ENCODE results near the gene ZNF362.

The ZNF362 gene

DNA sequence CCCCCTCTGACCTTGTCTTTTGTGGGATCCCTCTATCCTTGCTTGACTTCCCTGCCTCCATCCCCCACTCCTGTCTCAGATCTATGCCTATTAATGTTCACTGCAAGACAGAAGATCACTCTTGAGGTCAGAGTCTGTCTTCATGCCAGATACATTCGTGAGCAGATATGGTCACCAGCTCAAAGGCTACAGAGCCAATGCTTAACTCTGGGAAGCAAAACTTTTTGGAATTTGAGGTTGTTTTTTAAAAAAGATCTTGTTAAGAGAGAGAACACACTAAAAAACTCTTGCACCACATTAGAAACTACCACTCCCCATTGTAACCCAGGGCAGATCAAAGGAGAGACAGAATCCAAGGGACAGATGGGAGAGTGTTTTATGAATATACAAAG is 81.8 kb downstream of the ZNF362 start:
- H3K4me1 ChIP-seq (ENCODE audit: control insufficient read depth, low read length) = peaks cover 41% of the 10 kb centered on the region
- H3K27me3 ChIP-seq (ENCODE audit: control insufficient read depth, low read length) = no peaks in the 10 kb centered on the region
- peaks cover 40% of the 10 kb centered on the region for H4K20me1 ChIP-seq (ENCODE audit: control insufficient read depth, insufficient read depth, low read depth, low read length)
- no peak overlapping the region for H3K27ac ChIP-seq (ENCODE audit: low read depth, low read length)
- H3K4me3 ChIP-seq (ENCODE audit: low read length) = no peak overlapping the region
- peaks cover 95% of the 10 kb centered on the region for H3K79me2 ChIP-seq (ENCODE audit: control insufficient read depth, low read length)
- H3F3A ChIP-seq (ENCODE audit: control insufficient read depth, insufficient read depth) = no peaks in the 10 kb centered on the region
- H3K9me3 ChIP-seq (ENCODE audit: control insufficient read depth, insufficient read depth, low read length) = no peaks in the 10 kb centered on the region
- no peak overlapping the region for H3K4me2 ChIP-seq (ENCODE audit: low read length)
- H3K36me3 ChIP-seq (ENCODE audit: control insufficient read depth, low read length) = peaks cover 52% of the 10 kb centered on the region
- no peaks in the 10 kb centered on the region for H3K9me2 ChIP-seq (replicated peaks; ENCODE audit: control insufficient read depth, low read length)
- TF ChIP-seq EZH2phosphoT487 (IDR thresholded peaks at IDR 0.05; ENCODE audit: borderline replicate concordance, low read length) = no peak
- TF ChIP-seq, protein P1, sequence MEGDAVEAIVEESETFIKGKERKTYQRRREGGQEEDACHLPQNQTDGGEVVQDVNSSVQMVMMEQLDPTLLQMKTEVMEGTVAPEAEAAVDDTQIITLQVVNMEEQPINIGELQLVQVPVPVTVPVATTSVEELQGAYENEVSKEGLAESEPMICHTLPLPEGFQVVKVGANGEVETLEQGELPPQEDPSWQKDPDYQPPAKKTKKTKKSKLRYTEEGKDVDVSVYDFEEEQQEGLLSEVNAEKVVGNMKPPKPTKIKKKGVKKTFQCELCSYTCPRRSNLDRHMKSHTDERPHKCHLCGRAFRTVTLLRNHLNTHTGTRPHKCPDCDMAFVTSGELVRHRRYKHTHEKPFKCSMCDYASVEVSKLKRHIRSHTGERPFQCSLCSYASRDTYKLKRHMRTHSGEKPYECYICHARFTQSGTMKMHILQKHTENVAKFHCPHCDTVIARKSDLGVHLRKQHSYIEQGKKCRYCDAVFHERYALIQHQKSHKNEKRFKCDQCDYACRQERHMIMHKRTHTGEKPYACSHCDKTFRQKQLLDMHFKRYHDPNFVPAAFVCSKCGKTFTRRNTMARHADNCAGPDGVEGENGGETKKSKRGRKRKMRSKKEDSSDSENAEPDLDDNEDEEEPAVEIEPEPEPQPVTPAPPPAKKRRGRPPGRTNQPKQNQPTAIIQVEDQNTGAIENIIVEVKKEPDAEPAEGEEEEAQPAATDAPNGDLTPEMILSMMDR (IDR thresholded peaks at IDR 0.05; ENCODE audit: low read depth, low read length, poor library complexity, severe bottlenecking) = no peak

- H3K4me1 ChIP-seq (ENCODE audit: control insufficient read depth, low read length) = peaks cover 47% of the 10 kb centered on the region
- H3K27me3 ChIP-seq (ENCODE audit: control insufficient read depth, low read length) = no peaks in the 10 kb centered on the region
- H3K27ac ChIP-seq (ENCODE audit: low read depth, low read length) = no peak overlapping the region
- H4K20me1 ChIP-seq (ENCODE audit: control insufficient read depth, insufficient read depth, low read depth, low read length) = peaks cover 36% of the 10 kb centered on the region
- no peak overlapping the region for H3K4me2 ChIP-seq (ENCODE audit: low read length)
- H3K9me2 ChIP-seq (replicated peaks; ENCODE audit: control insufficient read depth, low read length) = no peaks in the 10 kb centered on the region
- no peak overlapping the region for H3K4me3 ChIP-seq (ENCODE audit: low read length)
- peaks cover 95% of the 10 kb centered on the region for H3K79me2 ChIP-seq (ENCODE audit: control insufficient read depth, low read length)
- H3F3A ChIP-seq (ENCODE audit: control insufficient read depth, insufficient read depth) = no peaks in the 10 kb centered on the region
- no peaks in the 10 kb centered on the region for H3K9me3 ChIP-seq (ENCODE audit: control insufficient read depth, insufficient read depth, low read length)
- TF ChIP-seq EZH2phosphoT487 (IDR thresholded peaks at IDR 0.05; ENCODE audit: borderline replicate concordance, low read length) = no peak
- TF ChIP-seq, protein P1 (IDR thresholded peaks at IDR 0.05; ENCODE audit: low read depth, low read length, poor library complexity, severe bottlenecking) = no peak
- H3K36me3 ChIP-seq (ENCODE audit: control insufficient read depth, low read length) = peaks cover 49% of the 10 kb centered on the region
Measured at GRCh38 chr1:33338440-33339211, 82.3 kb downstream of the ZNF362 start.

- Histone ChIP-seq H3K27ac (ENCODE audit: low read depth, low read length) (no peak overlapping the region), H3K9me3 (ENCODE audit: control insufficient read depth, insufficient read depth, low read length) (no peaks in the 10 kb centered on the region), H3K4me2 (ENCODE audit: low read length) (no peak overlapping the region), H4K20me1 (ENCODE audit: control insufficient read depth, insufficient read depth, low read depth, low read length) (peaks cover 36% of the 10 kb centered on the region), H3K79me2 (ENCODE audit: control insufficient read depth, low read length) (peaks cover 95% of the 10 kb centered on the region), H3K27me3 (ENCODE audit: control insufficient read depth, low read length) (no peaks in the 10 kb centered on the region), H3F3A (ENCODE audit: control insufficient read depth, insufficient read depth) (no peaks in the 10 kb centered on the region), H3K4me1 (ENCODE audit: control insufficient read depth, low read length) (peaks cover 55% of the 10 kb centered on the region), H3K9me2 (replicated peaks; ENCODE audit: control insufficient read depth, low read length) (no peaks in the 10 kb centered on the region), H3K36me3 (ENCODE audit: control insufficient read depth, low read length) (peaks cover 47% of the 10 kb centered on the region), H3K4me3 (ENCODE audit: low read length) (no peak overlapping the region)
- TF ChIP-seq EZH2phosphoT487 (IDR thresholded peaks at IDR 0.05; ENCODE audit: borderline replicate concordance, low read length) = no peak
- TF ChIP-seq, protein P1 (IDR thresholded peaks at IDR 0.05; ENCODE audit: low read depth, low read length, poor library complexity, severe bottlenecking) = no peak
Measured at GRCh38 chr1:33339413-33339812, 83.1 kb downstream of the ZNF362 start.
